Subcutaneous adipose tissue (tissue), 4 donors: ENCODE results near the gene CREB3L1. TPM values are rescaled to one million over a fixed set of nuclear protein-coding genes. Genes with fewer than 3 reads are reported as not detected.

Experiments
- total RNA-seq, 4 donors: library from RNA; depleted of rRNA; stranded (reverse); fragments of >200 nt; gene quantifications; one replicate each; pipeline ENCODE4 v1.1.0, GENCODE V29; 2016
- TF ChIP-seq, protein P1 (sequence below): fragments of 450-650 bp; IDR thresholded peaks from one replicate; pipeline ENCODE4 v1.5.1; 2016; ENCODE audit warnings: low read depth, mild to moderate bottlenecking, control low read depth, antibody characterized with exemption, moderate library complexity

CREB3L1 gene
- total RNA-seq, 4 donors from 2014 or later = 0.44 to 4.9 (median 2.5) TPM

DNA sequence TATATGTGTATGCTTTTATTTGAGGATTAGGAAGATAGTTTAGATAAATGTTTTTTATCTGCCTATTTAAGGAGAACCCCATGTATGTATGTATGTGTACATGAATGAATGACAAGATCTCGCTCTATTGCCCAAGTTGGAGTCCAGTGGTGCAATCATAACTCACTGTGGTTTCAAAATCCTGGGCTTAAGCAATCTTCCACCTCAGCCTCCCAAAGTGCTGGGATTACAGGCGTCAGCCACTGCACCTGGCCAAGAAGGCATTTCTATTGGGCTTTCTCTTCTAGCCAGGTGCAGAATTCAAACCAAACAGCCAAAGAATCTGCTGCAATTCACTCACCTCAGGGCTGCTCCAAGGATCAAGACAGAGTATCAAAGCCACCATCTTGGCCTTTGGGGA, 44.3 kb downstream of the CREB3L1 start:
- TF ChIP-seq, protein P1, sequence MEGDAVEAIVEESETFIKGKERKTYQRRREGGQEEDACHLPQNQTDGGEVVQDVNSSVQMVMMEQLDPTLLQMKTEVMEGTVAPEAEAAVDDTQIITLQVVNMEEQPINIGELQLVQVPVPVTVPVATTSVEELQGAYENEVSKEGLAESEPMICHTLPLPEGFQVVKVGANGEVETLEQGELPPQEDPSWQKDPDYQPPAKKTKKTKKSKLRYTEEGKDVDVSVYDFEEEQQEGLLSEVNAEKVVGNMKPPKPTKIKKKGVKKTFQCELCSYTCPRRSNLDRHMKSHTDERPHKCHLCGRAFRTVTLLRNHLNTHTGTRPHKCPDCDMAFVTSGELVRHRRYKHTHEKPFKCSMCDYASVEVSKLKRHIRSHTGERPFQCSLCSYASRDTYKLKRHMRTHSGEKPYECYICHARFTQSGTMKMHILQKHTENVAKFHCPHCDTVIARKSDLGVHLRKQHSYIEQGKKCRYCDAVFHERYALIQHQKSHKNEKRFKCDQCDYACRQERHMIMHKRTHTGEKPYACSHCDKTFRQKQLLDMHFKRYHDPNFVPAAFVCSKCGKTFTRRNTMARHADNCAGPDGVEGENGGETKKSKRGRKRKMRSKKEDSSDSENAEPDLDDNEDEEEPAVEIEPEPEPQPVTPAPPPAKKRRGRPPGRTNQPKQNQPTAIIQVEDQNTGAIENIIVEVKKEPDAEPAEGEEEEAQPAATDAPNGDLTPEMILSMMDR = no peak

DNA sequence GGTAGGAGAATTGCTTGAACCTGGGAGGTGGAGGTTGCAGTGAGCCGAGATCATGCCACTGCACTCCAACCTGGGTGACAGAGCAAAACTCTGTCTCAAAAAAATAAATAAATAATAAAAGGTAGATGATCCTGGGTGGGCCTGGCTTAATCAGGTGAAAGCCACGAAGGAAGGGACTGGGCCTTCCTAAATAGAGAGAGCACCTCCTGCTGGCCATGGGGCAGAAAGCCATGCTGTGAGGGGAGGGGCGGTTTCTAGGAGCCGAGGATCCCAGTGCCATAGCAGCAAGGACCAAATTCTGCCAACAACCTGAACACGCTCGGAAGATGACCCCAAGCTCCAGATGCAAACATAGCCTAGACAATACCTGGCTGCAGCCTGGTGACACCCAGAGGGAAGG, 45.3 kb downstream of the CREB3L1 start:
- TF ChIP-seq, protein P1 = no peak

DNA sequence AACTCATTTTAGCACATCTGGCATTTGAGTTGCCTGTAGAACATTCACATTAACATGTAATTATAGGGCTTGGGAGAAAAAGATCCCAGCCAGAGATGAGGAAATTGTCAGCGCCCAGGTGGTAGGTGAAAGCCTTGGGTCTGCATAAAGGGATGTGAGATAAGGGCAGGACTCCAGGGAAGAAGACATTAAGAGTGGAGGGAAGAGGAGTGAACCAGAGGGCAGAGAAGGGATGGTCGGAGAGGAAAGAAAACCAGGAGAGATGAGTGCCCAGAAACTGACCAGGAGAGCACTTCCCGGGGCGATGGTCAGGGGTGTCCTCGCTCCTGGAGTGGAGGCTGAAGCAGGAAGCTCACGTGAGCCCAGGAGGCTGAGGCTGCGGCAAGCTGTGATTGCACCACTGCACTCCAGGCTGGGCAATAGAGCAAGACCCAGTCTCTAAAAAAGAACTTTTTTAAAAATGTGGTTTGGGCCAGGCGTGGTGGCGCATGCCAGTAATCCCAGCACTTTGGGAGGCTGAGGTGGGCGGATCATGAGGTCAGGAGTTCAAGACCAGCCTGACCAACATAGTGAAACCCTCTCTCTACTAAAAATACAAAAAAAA, 49.5 kb downstream of the CREB3L1 start:
- TF ChIP-seq, protein P1 = no peak

DNA sequence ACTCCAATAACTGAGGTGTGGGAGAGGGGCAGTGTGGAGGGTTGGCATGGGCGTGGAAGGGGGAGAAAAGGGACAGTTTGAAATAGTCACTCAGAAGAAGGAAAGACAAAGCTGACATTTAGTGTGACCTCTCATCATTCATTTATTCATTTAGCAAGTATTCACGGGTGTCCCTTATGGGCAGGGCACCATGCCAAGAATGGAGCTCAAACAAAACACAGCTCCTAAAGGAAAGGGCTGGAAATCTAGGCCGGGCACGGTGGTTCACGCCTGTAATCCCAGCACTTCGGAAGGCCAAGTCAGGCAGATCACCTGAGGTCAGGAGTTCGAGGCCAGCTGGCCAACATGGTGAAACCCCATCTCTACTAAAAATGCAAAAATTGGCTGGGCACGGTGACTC, 50.4 kb downstream of the CREB3L1 start:
- TF ChIP-seq, protein P1 = no peak

DNA sequence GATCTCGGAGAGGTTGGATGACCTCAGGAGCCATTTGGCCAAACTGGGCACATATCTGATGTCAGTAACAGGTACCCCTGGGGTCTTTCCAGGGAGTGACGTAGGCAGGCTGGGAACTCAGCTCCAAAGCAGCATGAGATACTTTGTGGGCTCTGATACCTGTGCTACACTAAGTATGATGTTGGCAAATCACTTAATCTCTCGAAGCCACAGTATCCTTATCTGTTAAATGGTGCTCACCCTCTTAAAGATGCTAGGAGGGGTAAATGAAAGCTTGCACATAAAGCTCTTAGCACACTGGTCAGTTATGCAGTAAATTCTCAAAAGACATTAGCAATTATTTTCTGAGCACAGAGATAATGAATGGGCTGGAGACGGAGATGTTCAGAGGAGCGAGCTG, 52.7 kb downstream of the CREB3L1 start:
- TF ChIP-seq, protein P1 = no peak

DNA sequence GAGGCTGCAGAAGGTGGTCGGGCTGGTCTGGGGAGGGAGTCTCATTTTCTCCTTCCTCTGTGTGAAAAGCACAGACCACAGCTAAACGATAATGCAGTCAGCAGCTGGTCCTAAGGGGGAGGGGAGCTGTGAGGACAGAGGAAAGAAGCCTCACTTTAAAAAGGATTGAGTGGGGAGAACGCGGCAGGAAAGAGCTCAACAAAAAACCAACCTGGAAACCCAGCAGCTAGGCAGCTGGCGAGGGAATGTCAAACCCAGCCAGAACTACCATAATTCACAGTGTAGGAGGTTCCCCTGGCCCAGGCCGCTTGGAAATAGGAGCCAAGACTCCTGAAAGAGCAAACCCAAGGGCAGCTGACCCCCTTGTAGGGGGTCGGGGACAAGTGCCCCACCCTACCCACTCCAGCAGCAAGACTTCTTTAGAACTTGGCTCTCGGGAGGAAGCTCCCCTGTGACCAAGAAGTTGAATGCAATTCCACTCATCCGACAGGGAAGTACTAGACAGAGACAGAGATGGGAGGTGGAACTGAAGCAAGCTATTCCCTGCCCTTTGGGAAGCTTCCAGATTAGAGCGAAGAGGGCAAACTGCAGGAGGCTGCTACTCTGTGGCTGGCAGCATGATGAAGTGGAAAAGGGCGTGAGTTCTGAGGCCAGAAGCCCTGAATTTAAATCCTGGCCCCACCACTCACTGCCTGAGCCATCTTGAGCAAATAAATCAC, 53.3 kb downstream of the CREB3L1 start:
- TF ChIP-seq, protein P1 = no peak

DNA sequence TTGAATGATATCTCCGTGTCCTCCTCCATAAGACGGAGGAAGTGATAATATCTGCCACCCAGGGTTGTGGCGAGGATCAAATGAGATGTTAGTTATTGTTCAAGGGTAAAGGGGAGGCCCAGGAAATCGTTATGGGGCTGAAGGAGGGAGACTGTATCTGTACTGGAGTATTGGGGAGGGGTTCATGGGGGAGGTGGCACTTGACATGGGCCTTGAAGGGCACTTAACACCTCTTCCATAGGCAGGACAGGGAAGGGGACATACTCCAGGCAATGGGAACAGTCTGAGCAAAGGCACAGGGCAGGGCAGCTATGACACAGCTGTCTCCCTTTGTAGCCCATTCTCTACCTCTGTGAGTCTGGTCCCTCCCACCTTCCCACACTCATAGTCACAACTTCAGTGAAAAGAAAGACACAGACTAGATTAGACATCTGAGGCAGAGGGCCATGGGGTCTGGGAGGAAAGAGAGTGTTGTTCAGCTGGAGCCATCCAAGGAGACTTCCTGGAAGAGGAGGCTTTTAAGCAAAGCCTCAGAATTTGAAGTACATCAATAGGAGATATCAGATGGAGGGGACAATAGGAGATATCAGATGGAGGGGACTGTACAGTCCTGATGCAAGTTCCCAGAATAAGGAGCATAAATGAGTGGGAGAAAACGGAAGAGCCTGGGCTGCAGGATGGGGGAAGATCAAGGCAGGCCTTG, 54.0 kb downstream of the CREB3L1 start:
- TF ChIP-seq, protein P1 = no peak
